Dendritic cell treated with granulocyte-macrophage colony-stimulating factor and Interleukin-4, amounts not matched to agents 40 ng/mL and 50 ng/mL, for 4 days (primary cell): ENCODE measurements around the gene TXNDC2.
"Not testable (repeated sequence)": the region's sequence is repeated elsewhere in the genome, so short reads cannot be mapped to it uniquely, and the experiment has no call there.

Source experiments
- H3K27ac Mint-ChIP-seq: one replicate; pipeline ENCODE4 v1.8.0; 2022; ENCODE audit warnings: mild to moderate bottlenecking, mixed read lengths
- H3K27me3 Mint-ChIP-seq: one replicate; pipeline ENCODE4 v1.8.0; 2022; ENCODE audit warnings: mild to moderate bottlenecking, mixed read lengths
- H3K36me3 Mint-ChIP-seq: one replicate; pipeline ENCODE4 v1.8.0; 2022; ENCODE audit warnings: low read depth, mixed read lengths
- H3K4me1 Mint-ChIP-seq: one replicate; pipeline ENCODE4 v1.8.0; 2022; ENCODE audit warnings: low read depth, mixed read lengths
- H3K4me3 Mint-ChIP-seq: one replicate; pipeline ENCODE4 v1.8.0; 2022; ENCODE audit warnings: mild to moderate bottlenecking, moderate library complexity, mixed read lengths
- H3K9me3 Mint-ChIP-seq: one replicate; pipeline ENCODE4 v1.8.0; 2022; ENCODE audit warnings: mixed read lengths
- intact Hi-C: fragments of 100-400 bp; cut with micrococcal nuclease; formaldehyde crosslinking; loops from one replicate; pipeline ENCODE4 v1.15.0; 2022

The TXNDC2 gene

GRCh38 chr18:9884090-9884489 is 1.7 kb upstream of the TXNDC2 start:
- Mint-ChIP-seq H3K36me3 (no peaks in the 10 kb centered on the region), H3K27ac (no peak overlapping the region), H3K4me1 (no peaks in the 10 kb centered on the region), H3K9me3 (no peaks in the 10 kb centered on the region), H3K27me3 (no peaks in the 10 kb centered on the region), H3K4me3 (no peak overlapping the region)
- intact Hi-C loops: no loop called here

GRCh38 chr18:9884532-9885140 is 1.1 kb upstream of the TXNDC2 start:
- intact Hi-C loops: no loop called here
- no peaks in the 10 kb centered on the region for H3K27me3 Mint-ChIP-seq
- no peak overlapping the region for H3K27ac Mint-ChIP-seq
- H3K36me3 Mint-ChIP-seq: no peaks in the 10 kb centered on the region
- H3K4me3 Mint-ChIP-seq: no peak overlapping the region
- H3K9me3 Mint-ChIP-seq: no peaks in the 10 kb centered on the region
- H3K4me1 Mint-ChIP-seq: no peaks in the 10 kb centered on the region

- Mint-ChIP-seq H3K27me3 (no peaks in the 10 kb centered on the region), H3K4me1 (no peaks in the 10 kb centered on the region), H3K9me3 (no peaks in the 10 kb centered on the region), H3K4me3 (no peak overlapping the region), H3K36me3 (no peaks in the 10 kb centered on the region), H3K27ac (no peak overlapping the region)
- intact Hi-C loops: no loop called here
Observed at GRCh38 chr18:9886005-9886348, 204 bp downstream of the TXNDC2 start.

GRCh38 chr18:9887992-9888391 is 2.2 kb downstream of the TXNDC2 start:
- Mint-ChIP-seq H3K27me3 (no peaks in the 10 kb centered on the region), H3K27ac (no peak overlapping the region), H3K36me3 (no peaks in the 10 kb centered on the region), H3K4me1 (no peaks in the 10 kb centered on the region), H3K4me3 (no peak overlapping the region), H3K9me3 (no peaks in the 10 kb centered on the region)
- intact Hi-C loops: no loop called here

GRCh38 chr18:9890196-9890595 is 4.4 kb downstream of the TXNDC2 start:
- intact Hi-C loops: no loop called here
- no peak overlapping the region for H3K27ac Mint-ChIP-seq
- H3K36me3 Mint-ChIP-seq: no peaks in the 10 kb centered on the region
- no peaks in the 10 kb centered on the region for H3K27me3 Mint-ChIP-seq
- no peak overlapping the region for H3K4me3 Mint-ChIP-seq
- H3K9me3 Mint-ChIP-seq: no peaks in the 10 kb centered on the region
- H3K4me1 Mint-ChIP-seq: no peaks in the 10 kb centered on the region

GRCh38 chr18:9890957-9891356 is 5.2 kb downstream of the TXNDC2 start:
- no peak overlapping the region for H3K4me3 Mint-ChIP-seq
- H3K36me3 Mint-ChIP-seq: no peaks in the 10 kb centered on the region
- H3K27ac Mint-ChIP-seq: no peak overlapping the region
- intact Hi-C loops: no loop called here
- H3K27me3 Mint-ChIP-seq: no peaks in the 10 kb centered on the region
- no peaks in the 10 kb centered on the region for H3K9me3 Mint-ChIP-seq
- H3K4me1 Mint-ChIP-seq: no peaks in the 10 kb centered on the region

- intact Hi-C loops, H3K4me3 Mint-ChIP-seq, H3K36me3 Mint-ChIP-seq, H3K27ac Mint-ChIP-seq, H3K9me3 Mint-ChIP-seq, H3K4me1 Mint-ChIP-seq, H3K27me3 Mint-ChIP-seq: not testable (repeated sequence)
Observed at GRCh38 chr18:9891515-9891914, 5.7 kb downstream of the TXNDC2 start.

- Mint-ChIP-seq H3K27ac (no peak overlapping the region), H3K36me3 (no peaks in the 10 kb centered on the region), H3K4me1 (no peaks in the 10 kb centered on the region), H3K27me3 (no peaks in the 10 kb centered on the region), H3K9me3 (no peaks in the 10 kb centered on the region), H3K4me3 (no peak overlapping the region)
- intact Hi-C loops: no loop called here
Observed at GRCh38 chr18:9894454-9895068, 8.8 kb downstream of the TXNDC2 start.

GRCh38 chr18:9897129-9897528 is 11.4 kb downstream of the TXNDC2 start:
- no peak overlapping the region for H3K27ac Mint-ChIP-seq
- H3K4me1 Mint-ChIP-seq: no peaks in the 10 kb centered on the region
- H3K27me3 Mint-ChIP-seq: no peaks in the 10 kb centered on the region
- no peaks in the 10 kb centered on the region for H3K9me3 Mint-ChIP-seq
- H3K4me3 Mint-ChIP-seq: no peak overlapping the region
- intact Hi-C loops: no loop called here
- no peaks in the 10 kb centered on the region for H3K36me3 Mint-ChIP-seq

- H3K36me3 Mint-ChIP-seq, H3K4me1 Mint-ChIP-seq, H3K9me3 Mint-ChIP-seq, intact Hi-C loops, H3K27me3 Mint-ChIP-seq, H3K27ac Mint-ChIP-seq, H3K4me3 Mint-ChIP-seq: not testable (repeated sequence)
Observed at GRCh38 chr18:9897787-9898291, 12.1 kb downstream of the TXNDC2 start.

- intact Hi-C loops: no loop called here
- no peaks in the 10 kb centered on the region for H3K4me1 Mint-ChIP-seq
- H3K36me3 Mint-ChIP-seq: no peaks in the 10 kb centered on the region
- no peak overlapping the region for H3K4me3 Mint-ChIP-seq
- no peaks in the 10 kb centered on the region for H3K9me3 Mint-ChIP-seq
- H3K27me3 Mint-ChIP-seq: no peaks in the 10 kb centered on the region
- H3K27ac Mint-ChIP-seq: no peak overlapping the region
Observed at GRCh38 chr18:9898792-9899549, 13.2 kb downstream of the TXNDC2 start.

GRCh38 chr18:9899550-9899930 is 13.8 kb downstream of the TXNDC2 start:
- intact Hi-C loops, H3K36me3 Mint-ChIP-seq, H3K4me3 Mint-ChIP-seq, H3K27me3 Mint-ChIP-seq, H3K27ac Mint-ChIP-seq, H3K4me1 Mint-ChIP-seq, H3K9me3 Mint-ChIP-seq: not testable (repeated sequence)

GRCh38 chr18:9900699-9901098 is 14.9 kb downstream of the TXNDC2 start:
- Mint-ChIP-seq H3K9me3 (no peaks in the 10 kb centered on the region), H3K27ac (no peak overlapping the region), H3K36me3 (no peaks in the 10 kb centered on the region), H3K4me3 (no peak overlapping the region), H3K27me3 (no peaks in the 10 kb centered on the region), H3K4me1 (no peaks in the 10 kb centered on the region)
- intact Hi-C loops: no loop called here

GRCh38 chr18:9901377-9901776 is 15.6 kb downstream of the TXNDC2 start:
- no peak overlapping the region for H3K27ac Mint-ChIP-seq
- no peaks in the 10 kb centered on the region for H3K27me3 Mint-ChIP-seq
- peaks cover 6% of the 10 kb centered on the region for H3K4me1 Mint-ChIP-seq
- intact Hi-C loops: no loop called here
- H3K4me3 Mint-ChIP-seq: no peak overlapping the region
- H3K9me3 Mint-ChIP-seq: no peaks in the 10 kb centered on the region
- H3K36me3 Mint-ChIP-seq: no peaks in the 10 kb centered on the region
